MCF 10A (cell line): Measurements from ENCODE around the gene ECHDC3. TPM values are rescaled to one million over a fixed set of nuclear protein-coding genes. Genes with fewer than 3 reads are reported as not detected.

ENCODE experiments used
- BruUV-seq: library from RNA; stranded (reverse); fragments of 400-500 nt; replicated peaks from 2 replicates; lab custom pipeline; 2021; lab: Mats Ljungman, UMichigan
- CTCF ChIA-PET: fragments of 300-600 bp; sonication (Branson Sonifier 250); formaldehyde crosslinking; extraction: SDS; loops from one replicate; lab custom pipeline; 2021; ENCODE audit warnings: antibody characterized with exemption, inconsistent platforms; lab: Yijun Ruan, JAX
- POLR2A ChIA-PET: fragments of 300-600, 350-650 bp; sonication (Branson Sonifier 250); formaldehyde crosslinking; extraction: SDS; loops from one replicate; lab custom pipeline; 2020; ENCODE audit warnings: antibody characterized with exemption, inconsistent platforms; lab: Yijun Ruan, JAX
- DNase-seq: peaks from one replicate; pipeline ENCODE4 v3.0.0-alpha.2; 2018; ENCODE audit not compliant: unreplicated experiment
- H3K27ac Mint-ChIP-seq: one replicate; pipeline ENCODE4 v1.8.0; 2022; ENCODE audit warnings: mild to moderate bottlenecking, low read depth, mixed read lengths; ENCODE audit not compliant: unreplicated experiment
- H3K27me3 Mint-ChIP-seq: one replicate; pipeline ENCODE4 v1.8.0; 2022; ENCODE audit warnings: mixed read lengths; ENCODE audit not compliant: insufficient read depth, unreplicated experiment
- H3K36me3 Mint-ChIP-seq: one replicate; pipeline ENCODE4 v1.8.0; 2022; ENCODE audit warnings: mild to moderate bottlenecking, moderate library complexity, mixed read lengths; ENCODE audit not compliant: insufficient read depth, unreplicated experiment
- H3K4me1 Mint-ChIP-seq: one replicate; pipeline ENCODE4 v1.8.0; 2022; ENCODE audit warnings: mixed read lengths; ENCODE audit not compliant: insufficient read depth, unreplicated experiment
- H3K4me3 Mint-ChIP-seq: one replicate; pipeline ENCODE4 v1.8.0; 2022; ENCODE audit warnings: mild to moderate bottlenecking, moderate library complexity, mixed read lengths; ENCODE audit not compliant: unreplicated experiment
- H3K9me3 Mint-ChIP-seq: one replicate; pipeline ENCODE4 v1.8.0; 2022; ENCODE audit warnings: mixed read lengths; ENCODE audit not compliant: unreplicated experiment
- CTCF ChIP-seq: fragments of 200-600 bp; IDR thresholded peaks from one replicate; pipeline ENCODE4 v1.8.0; 2022; ENCODE audit warnings: antibody characterized with exemption, mild to moderate bottlenecking; ENCODE audit not compliant: unreplicated experiment
- intact Hi-C: fragments of 100-400 bp; cut with micrococcal nuclease; formaldehyde crosslinking; loops from 2 replicates; pipeline ENCODE4 v1.14.1; 2022
- total RNA-seq: library from RNA; stranded (reverse); gene quantifications from 2 replicates; pipeline ENCODE4 v1.2.3, GENCODE V29; 2022

Gene ECHDC3
- total RNA-seq, 1 experiment from 2014 or later, result 25.5 TPM

GRCh38 chr10:11810973-11811372, 68.8 kb downstream of the ECHDC3 start:
- Mint-ChIP-seq H3K4me3 (no peak overlapping the region), H3K27ac (no peak overlapping the region), H3K9me3 (no peaks in the 10 kb centered on the region), H3K27me3 (no peaks in the 10 kb centered on the region), H3K4me1 (peaks cover 9% of the 10 kb centered on the region), H3K36me3 (no peaks in the 10 kb centered on the region)
- intact Hi-C loops, result no loop called here
- no peak for TF ChIP-seq CTCF
- no TSS peak for BruUV-seq
- POLR2A ChIA-PET, result no interaction called here
- CTCF ChIA-PET, result interaction anchor here (0.6 to 1.0 kb wide), 3 partner anchors 19 to 355 kb away, joined by 3 read pairs; no protein-coding TSS in a partner anchor
- no peak for DNase-seq

GRCh38 chr10:11813177-11813576, 71.0 kb downstream of the ECHDC3 start:
- no peaks in the 10 kb centered on the region for H3K36me3 Mint-ChIP-seq
- intact Hi-C loops, result no loop called here
- no peak for TF ChIP-seq CTCF
- no peak for DNase-seq
- no peaks in the 10 kb centered on the region for H3K27me3 Mint-ChIP-seq
- no peak overlapping the region for H3K4me3 Mint-ChIP-seq
- peaks cover 9% of the 10 kb centered on the region for H3K4me1 Mint-ChIP-seq
- BruUV-seq, result no TSS peak
- no peak overlapping the region for H3K27ac Mint-ChIP-seq
- no peaks in the 10 kb centered on the region for H3K9me3 Mint-ChIP-seq
- POLR2A ChIA-PET, result no interaction called here
- CTCF ChIA-PET, result interaction anchor here (1.3 to 2.1 kb wide), 4 partner anchors 20 to 173 kb away, joined by 3 to 7 read pairs (median 4); no protein-coding TSS in a partner anchor

Other genes starting within 250 kb of the ECHDC3 start
- 19.0 and 19.2 TPM in 2 replicates for gene USP6NL, start 130.7 kb upstream of the ECHDC3 start, total RNA-seq
- 29.2 and 58.0 TPM in 2 replicates for gene PROSER2, start 81.0 kb downstream of the ECHDC3 start, total RNA-seq